Measurements from ENCODE around the gene SPOPL. TPM values are rescaled to one million over a fixed set of nuclear protein-coding genes. Genes with fewer than 3 reads are reported as not detected.

SPOPL gene
- polyA plus RNA-seq, 1 of the 3 experiments (the other 2 are of a cell fraction): 4.5 TPM

DNA sequence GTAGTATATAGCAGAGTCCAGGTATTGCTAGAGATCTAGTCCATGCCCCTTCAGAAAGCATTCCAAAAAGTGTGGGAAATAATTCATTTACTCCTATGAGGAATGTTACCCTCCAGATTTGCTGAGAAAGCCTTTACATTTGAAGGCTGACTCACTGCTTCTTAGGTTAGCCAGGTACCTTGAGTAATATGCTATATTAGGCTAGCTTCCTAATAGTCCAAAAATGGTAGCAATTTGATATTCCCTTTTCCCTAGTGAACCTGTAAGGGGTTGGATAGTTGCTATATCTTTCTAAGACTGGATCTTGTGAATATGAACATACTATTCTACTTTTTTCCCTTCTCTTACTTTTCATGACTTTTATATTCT is 63.6 kb downstream of the SPOPL start:
- Histone ChIP-seq H4K20me1 (ENCODE audit: insufficient read depth) (no peaks in the 10 kb centered on the region), H2AFZ (ENCODE audit: low read depth) (no peak overlapping the region), H3F3A (replicated peaks; ENCODE audit: insufficient read depth) (no peaks in the 10 kb centered on the region), H3K9me3 (no peaks in the 10 kb centered on the region), H3K27ac (ENCODE audit: low read depth in 2 of 2, low read length in 1 of 2) (no peak overlapping the region), H3K9me2 (no peaks in the 10 kb centered on the region), H3K4me2 (no peak overlapping the region), H3K36me3 (replicated peaks in 1 of 2; ENCODE audit: control insufficient read depth in 1 of 2, insufficient read depth in 2 of 2, low read length in 1 of 2) (peaks cover 52 to 54% of the 10 kb centered on the region in 2 experiments), H3K9ac (no peak overlapping the region), H3K79me2 (ENCODE audit: insufficient read depth) (no peaks in the 10 kb centered on the region), H3K4me3 (ENCODE audit: low read depth in 2 of 2, low read length in 1 of 2) (no peak overlapping the region), H3K4me1 (ENCODE audit: control insufficient read depth in 1 of 2, insufficient read depth in 2 of 2, low read depth in 1 of 2, low read length in 1 of 2) (no peaks in the 10 kb centered on the region), H3K27me3 (ENCODE audit: insufficient read depth) (no peaks in the 10 kb centered on the region)
- ChIA-PET POLR2A (no interaction called here), CTCF (no interaction called here)
- no peak for DNase-seq
- TF ChIP-seq TAF1 (IDR thresholded peaks at IDR 0.05; ENCODE audit: borderline replicate concordance, low read depth, low read length) (no peak), FOXJ3 (CRISPR knock-in tag; IDR thresholded peaks at IDR 0.05) (no peak), JUND (IDR thresholded peaks at IDR 0.05) (no peak), CTCF (IDR thresholded peaks at IDR 0.05) (no peak), RXRA (IDR thresholded peaks at IDR 0.05; ENCODE audit: borderline replicate concordance, low read depth) (no peak), GATA2 (CRISPR knock-in tag; IDR thresholded peaks at IDR 0.05) (no peak), POLR2AphosphoS5 (IDR thresholded peaks at IDR 0.05; ENCODE audit: low read depth, low read length) (no peak), MEF2A (IDR thresholded peaks at IDR 0.05; ENCODE audit: borderline replicate concordance, low read depth) (no peak), NFIC (IDR thresholded peaks at IDR 0.05; ENCODE audit: borderline replicate concordance) (no peak), CHD2 (IDR thresholded peaks at IDR 0.05; ENCODE audit: low read length, partially characterized antibody) (no peak), SMC3 (IDR thresholded peaks at IDR 0.05; ENCODE audit: low read depth, low read length) (no peak), TCF12 (IDR thresholded peaks at IDR 0.05) (no peak)
- TF ChIP-seq, protein P1, sequence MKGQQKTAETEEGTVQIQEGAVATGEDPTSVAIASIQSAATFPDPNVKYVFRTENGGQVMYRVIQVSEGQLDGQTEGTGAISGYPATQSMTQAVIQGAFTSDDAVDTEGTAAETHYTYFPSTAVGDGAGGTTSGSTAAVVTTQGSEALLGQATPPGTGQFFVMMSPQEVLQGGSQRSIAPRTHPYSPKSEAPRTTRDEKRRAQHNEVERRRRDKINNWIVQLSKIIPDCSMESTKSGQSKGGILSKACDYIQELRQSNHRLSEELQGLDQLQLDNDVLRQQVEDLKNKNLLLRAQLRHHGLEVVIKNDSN (IDR thresholded peaks at IDR 0.05; ENCODE audit: borderline replicate concordance, low read depth): no peak
- TF ChIP-seq, protein P2, sequence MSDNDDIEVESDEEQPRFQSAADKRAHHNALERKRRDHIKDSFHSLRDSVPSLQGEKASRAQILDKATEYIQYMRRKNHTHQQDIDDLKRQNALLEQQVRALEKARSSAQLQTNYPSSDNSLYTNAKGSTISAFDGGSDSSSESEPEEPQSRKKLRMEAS (IDR thresholded peaks at IDR 0.05; ENCODE audit: low read depth): no peak
- TF ChIP-seq, protein P3, sequence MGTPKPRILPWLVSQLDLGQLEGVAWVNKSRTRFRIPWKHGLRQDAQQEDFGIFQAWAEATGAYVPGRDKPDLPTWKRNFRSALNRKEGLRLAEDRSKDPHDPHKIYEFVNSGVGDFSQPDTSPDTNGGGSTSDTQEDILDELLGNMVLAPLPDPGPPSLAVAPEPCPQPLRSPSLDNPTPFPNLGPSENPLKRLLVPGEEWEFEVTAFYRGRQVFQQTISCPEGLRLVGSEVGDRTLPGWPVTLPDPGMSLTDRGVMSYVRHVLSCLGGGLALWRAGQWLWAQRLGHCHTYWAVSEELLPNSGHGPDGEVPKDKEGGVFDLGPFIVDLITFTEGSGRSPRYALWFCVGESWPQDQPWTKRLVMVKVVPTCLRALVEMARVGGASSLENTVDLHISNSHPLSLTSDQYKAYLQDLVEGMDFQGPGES (IDR thresholded peaks at IDR 0.05; ENCODE audit: low read depth, low read length): no peak

- H3K9me2 ChIP-seq: no peaks in the 10 kb centered on the region
- no peak overlapping the region for H3K4me2 ChIP-seq
- peaks cover 40 to 50% of the 10 kb centered on the region in 2 experiments for H3K36me3 ChIP-seq (replicated peaks in 1 of 2; ENCODE audit: control insufficient read depth in 1 of 2, insufficient read depth in 2 of 2, low read length in 1 of 2)
- no peak for DNase-seq
- ChIA-PET CTCF (interaction anchor here (0.6 kb wide), 1 partner anchor 546 kb away, joined by 3 read pairs; no protein-coding TSS in a partner anchor), POLR2A (no interaction called here)
- no peak overlapping the region for H3K27ac ChIP-seq (ENCODE audit: low read depth in 2 of 2, low read length in 1 of 2)
- no peak overlapping the region for H3K4me3 ChIP-seq (ENCODE audit: low read depth in 2 of 2, low read length in 1 of 2)
- no peaks in the 10 kb centered on the region for H3K27me3 ChIP-seq (ENCODE audit: insufficient read depth)
- 88% methylated on average over 2 of the region's 2 CpGs for WGBS (ENCODE audit: low lambda C conversion rate)
- H4K20me1 ChIP-seq (ENCODE audit: insufficient read depth): no peaks in the 10 kb centered on the region
- H3F3A ChIP-seq (replicated peaks; ENCODE audit: insufficient read depth): no peaks in the 10 kb centered on the region
- no peaks in the 10 kb centered on the region for H3K79me2 ChIP-seq (ENCODE audit: insufficient read depth)
- H2AFZ ChIP-seq (ENCODE audit: low read depth): no peak overlapping the region
- peak; percentile 13; the same call in 1 of the 2 replicates for TF ChIP-seq NFIC (IDR thresholded peaks at IDR 0.05; ENCODE audit: borderline replicate concordance)
- no peak for TF ChIP-seq ZBTB33 (IDR thresholded peaks at IDR 0.05; ENCODE audit: borderline replicate concordance, low read depth)
- TF ChIP-seq TEAD4 (IDR thresholded peaks at IDR 0.05; ENCODE audit: borderline replicate concordance, insufficient read depth): no peak
- H3K9ac ChIP-seq: no peak overlapping the region
- no peaks in the 10 kb centered on the region; a peak in 1 of 4 replicates for H3K4me1 ChIP-seq (ENCODE audit: control insufficient read depth in 1 of 2, insufficient read depth in 2 of 2, low read depth in 1 of 2, low read length in 1 of 2)
- no peaks in the 10 kb centered on the region for H3K9me3 ChIP-seq
Observed at GRCh38 chr2:138572318-138572717, 70.7 kb downstream of the SPOPL start.

Measured in SK-N-SH (cell line).